GM23338 (cell line): ENCODE measurements around the gene CAPZB. TPM values are rescaled to one million over a fixed set of nuclear protein-coding genes. Genes with fewer than 3 reads are reported as not detected.

Source experiments
- ATAC-seq: fragments of 200-7000 bp; cut with Tn5 transposase; 3 replicates; pipeline ENCODE4 v1.9.1; 2020
- DNase-seq: peaks from one replicate; pipeline ENCODE4 v3.0.0-alpha.2; 2015; ENCODE audit warnings: low spot score
- H2AFZ ChIP-seq: fragments of 200-600 bp; sonication (generic); 2 replicates; pipeline ENCODE4 v1.8.0; 2016; ENCODE audit warnings: antibody characterized with exemption, mild to moderate bottlenecking, moderate library complexity
- H3F3A ChIP-seq: fragments of 200-600 bp; sonication (generic); replicated peaks from 2 replicates; pipeline ENCODE4 v1.8.0; 2017; ENCODE audit warnings: antibody characterized with exemption, mixed run types, low read depth
- H3K27ac ChIP-seq: fragments of 200-600 bp; sonication (generic); 2 replicates; pipeline ENCODE4 v1.6.1; 2016; ENCODE audit warnings: low read depth
- H3K27me3 ChIP-seq: fragments of 200-600 bp; sonication (generic); 2 replicates; pipeline ENCODE4 v1.8.0; 2016; ENCODE audit warnings: mild to moderate bottlenecking, mixed run types, moderate library complexity; ENCODE audit not compliant: insufficient read depth
- H3K36me3 ChIP-seq: fragments of 200-600 bp; sonication (generic); 2 replicates; pipeline ENCODE4 v1.8.0; 2016; ENCODE audit warnings: mild to moderate bottlenecking; ENCODE audit not compliant: insufficient read depth
- H3K4me1 ChIP-seq: fragments of 200-600 bp; sonication (generic); 2 replicates; pipeline ENCODE4 v1.8.0; 2016; ENCODE audit warnings: mild to moderate bottlenecking, moderate library complexity; ENCODE audit not compliant: insufficient read depth
- H3K4me2 ChIP-seq: fragments of 200-600 bp; sonication (generic); 2 replicates; pipeline ENCODE4 v1.7.1; 2017; ENCODE audit warnings: mixed run types
- H3K4me3 ChIP-seq: fragments of 200-600 bp; sonication (generic); 2 replicates; pipeline ENCODE4 v1.6.1; 2016; ENCODE audit warnings: mixed run types
- H3K79me2 ChIP-seq: fragments of 200-600 bp; sonication (generic); replicated peaks from 2 replicates; pipeline ENCODE4 v1.8.0; 2017; ENCODE audit warnings: mild to moderate bottlenecking; ENCODE audit not compliant: insufficient read depth
- H3K9me2 ChIP-seq: fragments of 200-600 bp; sonication (generic); 2 replicates; pipeline ENCODE4 v1.8.0; 2017; ENCODE audit not compliant: insufficient read depth
- H4K20me1 ChIP-seq: fragments of 200-600 bp; sonication (generic); replicated peaks from 2 replicates; pipeline ENCODE4 v1.8.0; 2017; ENCODE audit warnings: mild to moderate bottlenecking; ENCODE audit not compliant: insufficient read depth
- H3K27ac Mint-ChIP-seq: 2 replicates; pipeline ENCODE4 v1.8.0; 2020; ENCODE audit warnings: inconsistent platforms, mild to moderate bottlenecking, moderate library complexity, mixed read lengths
- H3K27me3 Mint-ChIP-seq: 3 replicates; pipeline ENCODE4 v1.8.0; 2022; ENCODE audit warnings: low read depth, mild to moderate bottlenecking, moderate library complexity, mixed read lengths, inconsistent platforms; ENCODE audit not compliant: insufficient read depth, poor library complexity
- H3K36me3 Mint-ChIP-seq: 3 replicates; pipeline ENCODE4 v1.8.0; 2021; ENCODE audit warnings: low read depth, mild to moderate bottlenecking, inconsistent platforms, moderate library complexity, mixed read lengths
- H3K4me1 Mint-ChIP-seq: 3 replicates; pipeline ENCODE4 v1.8.0; 2020; ENCODE audit warnings: mild to moderate bottlenecking, inconsistent platforms, mixed read lengths
- H3K4me3 Mint-ChIP-seq: 3 replicates; pipeline ENCODE4 v1.8.0; 2021; ENCODE audit warnings: moderate library complexity, mild to moderate bottlenecking, inconsistent platforms, mixed read lengths
- H3K9me3 Mint-ChIP-seq: 3 replicates; pipeline ENCODE4 v1.8.0; 2020; ENCODE audit warnings: moderate library complexity, mild to moderate bottlenecking, inconsistent platforms, mixed read lengths
- CREB1 ChIP-seq: fragments of 250-450 bp; sonication (Bioruptor Pico); IDR thresholded peaks from 2 replicates; pipeline ENCODE4 v1.5.0; 2020; ENCODE audit warnings: low read depth, mild to moderate bottlenecking, moderate library complexity
- EZH2phosphoT487 ChIP-seq: fragments of 200-600 bp; sonication (generic); IDR thresholded peaks from one replicate; pipeline ENCODE4 v1.8.1; 2018; ENCODE audit warnings: antibody characterized with exemption; ENCODE audit not compliant: unreplicated experiment
- NANOG ChIP-seq: IDR thresholded peaks from 2 replicates; pipeline ENCODE4 v1.6.1; 2016; ENCODE audit warnings: antibody characterized with exemption, borderline replicate concordance
- POLR2AphosphoS5 ChIP-seq: IDR thresholded peaks from 2 replicates; pipeline ENCODE4 v1.6.1; 2016; ENCODE audit warnings: antibody characterized with exemption, low read depth
- REST ChIP-seq: IDR thresholded peaks from one replicate; pipeline ENCODE4 v1.6.1; 2018; ENCODE audit warnings: antibody characterized with exemption; ENCODE audit not compliant: unreplicated experiment
- ZNF114 ChIP-seq: fragments of 250-450 bp; sonication (Bioruptor Pico); IDR thresholded peaks from 2 replicates; pipeline ENCODE4 v1.5.0; 2020; ENCODE audit warnings: mild to moderate bottlenecking, moderate library complexity
- polyA plus RNA-seq: library from polyadenylated mRNA; unstranded; fragments of >200 nt; fragmentation: Nextera tagmentation; extraction: Ambion mirVana; gene quantifications from 2 replicates; pipeline ENCODE4 v1.2.1, GENCODE V29; 2016
- total RNA-seq: library from RNA; depleted of rRNA; stranded (reverse); fragments of >200 nt; shearing (Covaris generic); gene quantifications from 2 replicates; pipeline ENCODE4 v1.2.3, GENCODE V29; 2014
- TF ChIP-seq, protein P1 (sequence below): IDR thresholded peaks from 2 replicates; pipeline ENCODE4 v1.6.1; 2016; ENCODE audit warnings: antibody characterized with exemption
- TF ChIP-seq, protein P2 (sequence below), 2 experiments: fragments of 200-600 bp in 1 of 2; sonication (generic) in 1 of 2; conservative IDR thresholded peaks; 2 replicates each; pipeline versions ENCODE4 v1.5.1 to v1.6.1; 2016 to 2017; ENCODE audit warnings: antibody characterized with exemption in 2 of 2, low read depth in 2 of 2, mild to moderate bottlenecking in 2 of 2, moderate library complexity in 1 of 2

CAPZB gene
- total and polyA plus RNA-seq, 2 experiments from 2014 or later = 195 to 348 TPM

- TF ChIP-seq, protein P1, sequence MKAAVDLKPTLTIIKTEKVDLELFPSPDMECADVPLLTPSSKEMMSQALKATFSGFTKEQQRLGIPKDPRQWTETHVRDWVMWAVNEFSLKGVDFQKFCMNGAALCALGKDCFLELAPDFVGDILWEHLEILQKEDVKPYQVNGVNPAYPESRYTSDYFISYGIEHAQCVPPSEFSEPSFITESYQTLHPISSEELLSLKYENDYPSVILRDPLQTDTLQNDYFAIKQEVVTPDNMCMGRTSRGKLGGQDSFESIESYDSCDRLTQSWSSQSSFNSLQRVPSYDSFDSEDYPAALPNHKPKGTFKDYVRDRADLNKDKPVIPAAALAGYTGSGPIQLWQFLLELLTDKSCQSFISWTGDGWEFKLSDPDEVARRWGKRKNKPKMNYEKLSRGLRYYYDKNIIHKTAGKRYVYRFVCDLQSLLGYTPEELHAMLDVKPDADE = no peak
- TF ChIP-seq NANOG (no peak), REST (no peak), POLR2AphosphoS5 (no peak), EZH2phosphoT487 (no peak)
- TF ChIP-seq, protein P2, sequence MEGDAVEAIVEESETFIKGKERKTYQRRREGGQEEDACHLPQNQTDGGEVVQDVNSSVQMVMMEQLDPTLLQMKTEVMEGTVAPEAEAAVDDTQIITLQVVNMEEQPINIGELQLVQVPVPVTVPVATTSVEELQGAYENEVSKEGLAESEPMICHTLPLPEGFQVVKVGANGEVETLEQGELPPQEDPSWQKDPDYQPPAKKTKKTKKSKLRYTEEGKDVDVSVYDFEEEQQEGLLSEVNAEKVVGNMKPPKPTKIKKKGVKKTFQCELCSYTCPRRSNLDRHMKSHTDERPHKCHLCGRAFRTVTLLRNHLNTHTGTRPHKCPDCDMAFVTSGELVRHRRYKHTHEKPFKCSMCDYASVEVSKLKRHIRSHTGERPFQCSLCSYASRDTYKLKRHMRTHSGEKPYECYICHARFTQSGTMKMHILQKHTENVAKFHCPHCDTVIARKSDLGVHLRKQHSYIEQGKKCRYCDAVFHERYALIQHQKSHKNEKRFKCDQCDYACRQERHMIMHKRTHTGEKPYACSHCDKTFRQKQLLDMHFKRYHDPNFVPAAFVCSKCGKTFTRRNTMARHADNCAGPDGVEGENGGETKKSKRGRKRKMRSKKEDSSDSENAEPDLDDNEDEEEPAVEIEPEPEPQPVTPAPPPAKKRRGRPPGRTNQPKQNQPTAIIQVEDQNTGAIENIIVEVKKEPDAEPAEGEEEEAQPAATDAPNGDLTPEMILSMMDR (conservative IDR thresholded peaks at IDR 0.05; ENCODE audit: low read depth in 2 of 2) = no peak
Observed at GRCh38 chr1:19449454-19450228, 35.7 kb downstream of the CAPZB start (continued).

GRCh38 chr1:19448491-19449439, 36.6 kb downstream of the CAPZB start:
- no peak overlapping the region for H3K4me3 ChIP-seq
- Mint-ChIP-seq H3K4me3 (no peak overlapping the region), H3K4me1 (peaks cover 68% of the 10 kb centered on the region)
- TF ChIP-seq REST (no peak), ZNF114 (CRISPR knock-in tag) (no peak), CREB1 (CRISPR knock-in tag) (no peak)

More at GRCh38 chr1:19448491-19449439, 36.6 kb downstream of the CAPZB start:
- H2AFZ ChIP-seq = no peak overlapping the region
- peaks cover 38% of the 10 kb centered on the region for H3K4me1 ChIP-seq
- no peaks in the 10 kb centered on the region for H3K27me3 ChIP-seq
- H3K27me3 Mint-ChIP-seq = peaks cover 8% of the 10 kb centered on the region
- H3K36me3 ChIP-seq = no peaks in the 10 kb centered on the region
- H3K9me3 Mint-ChIP-seq = no peaks in the 10 kb centered on the region
- peak overlapping the region; percentile 31 for H3K27ac Mint-ChIP-seq
- peaks cover 95% of the 10 kb centered on the region for H4K20me1 ChIP-seq
- no peak for DNase-seq
- ATAC-seq = no peak
- no peaks in the 10 kb centered on the region for H3K9me2 ChIP-seq
- H3K36me3 Mint-ChIP-seq = no peaks in the 10 kb centered on the region
- peak overlapping the region; percentile 64 for H3K4me2 ChIP-seq
- no peaks in the 10 kb centered on the region for H3F3A ChIP-seq
- peaks cover 100% of the 10 kb centered on the region for H3K79me2 ChIP-seq
- peak overlapping the region; percentile 63; the same call in 1 of the 2 replicates for H3K27ac ChIP-seq
